Gastroesophageal sphincter (tissue), 3 donors: ENCODE data around the gene CHST12.

Source experiments
- POLR2A ChIP-seq, 2 donors: fragments of 450-650 bp; IDR thresholded peaks; one replicate each; pipeline ENCODE4 v1.6.1; 2017; ENCODE audit warnings: antibody characterized with exemption in 2 of 2, mild to moderate bottlenecking in 2 of 2, moderate library complexity in 1 of 2
- POLR2AphosphoS5 ChIP-seq: sonication (generic); formaldehyde crosslinking; IDR thresholded peaks from one replicate; pipeline ENCODE4 v1.6.1; 2017; ENCODE audit warnings: antibody characterized with exemption
- TF ChIP-seq, protein P1 (sequence below), 4 experiments: fragments of 200-600 bp in 2 of 4; fragments of 450-650 bp in 2 of 4; sonication (generic) in 1 of 4; IDR thresholded peaks; one replicate each; pipeline ENCODE4 v1.5.1; 2017 to 2019; ENCODE audit warnings: antibody characterized with exemption in 4 of 4, mild to moderate bottlenecking in 2 of 4, moderate library complexity in 2 of 4

GRCh38 chr7:2444476-2444875 lies 41.1 kb downstream of the CHST12 start:
- TF ChIP-seq, protein P1, sequence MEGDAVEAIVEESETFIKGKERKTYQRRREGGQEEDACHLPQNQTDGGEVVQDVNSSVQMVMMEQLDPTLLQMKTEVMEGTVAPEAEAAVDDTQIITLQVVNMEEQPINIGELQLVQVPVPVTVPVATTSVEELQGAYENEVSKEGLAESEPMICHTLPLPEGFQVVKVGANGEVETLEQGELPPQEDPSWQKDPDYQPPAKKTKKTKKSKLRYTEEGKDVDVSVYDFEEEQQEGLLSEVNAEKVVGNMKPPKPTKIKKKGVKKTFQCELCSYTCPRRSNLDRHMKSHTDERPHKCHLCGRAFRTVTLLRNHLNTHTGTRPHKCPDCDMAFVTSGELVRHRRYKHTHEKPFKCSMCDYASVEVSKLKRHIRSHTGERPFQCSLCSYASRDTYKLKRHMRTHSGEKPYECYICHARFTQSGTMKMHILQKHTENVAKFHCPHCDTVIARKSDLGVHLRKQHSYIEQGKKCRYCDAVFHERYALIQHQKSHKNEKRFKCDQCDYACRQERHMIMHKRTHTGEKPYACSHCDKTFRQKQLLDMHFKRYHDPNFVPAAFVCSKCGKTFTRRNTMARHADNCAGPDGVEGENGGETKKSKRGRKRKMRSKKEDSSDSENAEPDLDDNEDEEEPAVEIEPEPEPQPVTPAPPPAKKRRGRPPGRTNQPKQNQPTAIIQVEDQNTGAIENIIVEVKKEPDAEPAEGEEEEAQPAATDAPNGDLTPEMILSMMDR (IDR thresholded peaks at IDR 0.05), result no peak
- no peak for TF ChIP-seq POLR2A (IDR thresholded peaks at IDR 0.05)
- no peak for TF ChIP-seq POLR2AphosphoS5
